T-cell (primary cell): ENCODE data around the gene ANKRD28. TPM values are rescaled to one million over a fixed set of nuclear protein-coding genes. Genes with fewer than 3 reads are reported as not detected.

ENCODE experiments used
- ATAC-seq, 4 experiments: fragments of 200-7000 bp in 3 of 4; fragments of 150-1000 bp in 1 of 4; cut with Tn5 transposase; replicated peaks in 1 of 4; 1 replicate in 3 of 4; 2 replicates in 1 of 4; pipeline ENCODE4 v1.10.0; 2021; ENCODE audit warnings: moderate library complexity in 3 of 4, mild to moderate bottlenecking in 2 of 4, moderate number of reproducible peaks in 1 of 4
- CTCF ChIA-PET, 2 donors: fragments of 300-600 bp; sonication (Branson Sonifier 250); formaldehyde crosslinking; loops; one replicate each; lab custom pipeline; 2022; ENCODE audit warnings: antibody characterized with exemption in 2 of 2; lab: Charles Lee
- POLR2A ChIA-PET, 2 donors: fragments of 300-600 bp; sonication (Branson Sonifier 250); formaldehyde crosslinking; loops; one replicate each; lab custom pipeline; 2022; ENCODE audit warnings: antibody characterized with exemption in 2 of 2; lab: Charles Lee
- DNase-seq, 35 experiments: peaks; one replicate each; pipeline versions ENCODE4 v3.0.0 to v3.0.0-alpha.2; 2013 to 2023
- H3K27ac ChIP-seq: one replicate; pipeline ENCODE4 v1.5.1; 2013; ENCODE audit warnings: low read length
- H3K27me3 ChIP-seq, 2 experiments: replicated peaks in 1 of 2; 1 replicate in 1 of 2; 2 replicates in 1 of 2; pipeline versions ENCODE4 v1.6.1 to v1.7.0; 2013; ENCODE audit warnings: low read length in 1 of 2, mixed read lengths in 1 of 2; ENCODE audit not compliant: control insufficient read depth in 2 of 2, insufficient read depth in 2 of 2; ENCODE audit errors: extremely low read depth in 1 of 2
- H3K36me3 ChIP-seq, 2 donors: 1 replicate in 1 of 2; 2 replicates in 1 of 2; pipeline versions ENCODE4 v1.6.1 to v1.7.0; 2013; ENCODE audit warnings: low read length in 1 of 2; ENCODE audit not compliant: control insufficient read depth in 2 of 2, insufficient read depth in 1 of 2; ENCODE audit errors: extremely low read depth in 1 of 2
- H3K4me1 ChIP-seq, 2 experiments: 1 replicate in 1 of 2; 2 replicates in 1 of 2; pipeline versions ENCODE4 v1.6.1 to v1.7.0; 2013; ENCODE audit warnings: low read length in 2 of 2, mixed read lengths in 1 of 2; ENCODE audit not compliant: insufficient read depth in 2 of 2, control insufficient read depth in 1 of 2; ENCODE audit errors: extremely low read depth in 1 of 2
- H3K4me3 ChIP-seq, 2 donors: 1 replicate in 1 of 2; 2 replicates in 1 of 2; pipeline versions ENCODE4 v1.5.1 to v1.7.0; 2013; ENCODE audit warnings: mild to moderate bottlenecking in 2 of 2, low read length in 1 of 2, moderate library complexity in 1 of 2; ENCODE audit not compliant: control insufficient read depth in 1 of 2; ENCODE audit errors: extremely low read depth in 1 of 2
- H3K9me3 ChIP-seq: 2 replicates; pipeline ENCODE4 v1.7.0; 2013
- H3K27ac Mint-ChIP-seq, 2 donors: one replicate each; pipeline ENCODE4 v1.8.0; 2020 to 2021; ENCODE audit warnings: mild to moderate bottlenecking in 2 of 2, mixed read lengths in 2 of 2
- H3K27me3 Mint-ChIP-seq, 2 donors: one replicate each; pipeline ENCODE4 v1.8.0; 2021 to 2022; ENCODE audit warnings: mixed read lengths in 2 of 2
- H3K36me3 Mint-ChIP-seq: one replicate; pipeline ENCODE4 v1.8.0; 2021; ENCODE audit warnings: mixed read lengths
- H3K4me1 Mint-ChIP-seq, 3 donors: one replicate each; pipeline ENCODE4 v1.8.0; 2020 to 2022; ENCODE audit warnings: mixed read lengths in 3 of 3, mild to moderate bottlenecking in 1 of 3
- H3K4me3 Mint-ChIP-seq, 3 donors: one replicate each; pipeline ENCODE4 v1.8.0; 2020 to 2022; ENCODE audit warnings: mild to moderate bottlenecking in 3 of 3, mixed read lengths in 3 of 3, moderate library complexity in 3 of 3
- H3K9me3 Mint-ChIP-seq, 3 donors: one replicate each; pipeline ENCODE4 v1.8.0; 2020 to 2022; ENCODE audit warnings: mixed read lengths in 3 of 3
- WGBS: methylation state at CpG from one replicate; pipeline ENCODE4 v1.1.5; 2013; ENCODE audit warnings: missing lambda C conversion rate; ENCODE audit not compliant: insufficient coverage; 5-methylcytosine and 5-hydroxymethylcytosine counted together
- total RNA-seq, 35 experiments: library from RNA in 6 of 35; stranded (reverse) in 6 of 35; fragments of 120-200 nt in 1 of 35; gene quantifications; one replicate each; pipeline versions ENCODE4 v1.2.1 to v1.2.4 and lab custom pipeline; 2013 to 2026

The ANKRD28 gene
- total RNA-seq, 5 donors from 2014 or later (not counting 1 experiment from before 2014, with no cell fraction given) = 30.1 to 67.6 (median 39.0) TPM

DNA sequence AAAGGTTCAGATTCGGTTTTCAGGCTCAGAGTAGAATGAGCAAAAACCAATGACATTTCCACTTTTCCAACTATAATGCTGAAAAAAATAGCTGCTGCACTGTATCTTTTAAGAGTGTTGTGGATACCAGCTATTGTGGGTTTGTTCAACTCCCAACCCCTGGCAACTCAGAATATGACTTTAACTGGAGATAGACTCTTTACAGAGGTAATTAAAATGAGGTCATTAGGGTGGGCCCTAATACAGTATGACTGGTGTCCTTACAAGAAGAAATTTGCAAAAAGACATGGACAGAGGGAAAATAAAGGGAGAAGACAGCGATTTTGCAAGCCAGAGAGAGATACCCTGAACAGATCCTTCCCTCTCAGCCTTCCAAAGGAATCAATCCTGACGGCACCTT, 39.5 kb downstream of the ANKRD28 start:
- no peak overlapping the region for H3K4me3 ChIP-seq
- no peak overlapping the region for H3K4me3 Mint-ChIP-seq
- ATAC-seq (no peak), DNase-seq (no peak)
- H3K27me3 Mint-ChIP-seq = no peaks in the 10 kb centered on the region
- no peak overlapping the region for H3K27ac ChIP-seq
- H3K27ac Mint-ChIP-seq = no peak overlapping the region
- no peaks in the 10 kb centered on the region for H3K4me1 ChIP-seq
- ChIA-PET POLR2A (no interaction called here), CTCF (interaction anchor here in 1 of 2 donors (1.1 kb wide), 1 partner anchor 39 kb away, joined by 4 read pairs; the partner anchor contains the start of gene ANKRD28)
- WGBS = no CpG with 5 or more reads among the region's 3 CpGs
- H3K9me3 Mint-ChIP-seq = no peaks in the 10 kb centered on the region
- H3K36me3 Mint-ChIP-seq = peaks cover 50% of the 10 kb centered on the region
- peaks cover 0 to 16% (median 2%) of the 10 kb centered on the region in 3 donors for H3K4me1 Mint-ChIP-seq
- no peaks in the 10 kb centered on the region for H3K36me3 ChIP-seq
- H3K9me3 ChIP-seq = no peaks in the 10 kb centered on the region
- H3K27me3 ChIP-seq = no peaks in the 10 kb centered on the region

DNA sequence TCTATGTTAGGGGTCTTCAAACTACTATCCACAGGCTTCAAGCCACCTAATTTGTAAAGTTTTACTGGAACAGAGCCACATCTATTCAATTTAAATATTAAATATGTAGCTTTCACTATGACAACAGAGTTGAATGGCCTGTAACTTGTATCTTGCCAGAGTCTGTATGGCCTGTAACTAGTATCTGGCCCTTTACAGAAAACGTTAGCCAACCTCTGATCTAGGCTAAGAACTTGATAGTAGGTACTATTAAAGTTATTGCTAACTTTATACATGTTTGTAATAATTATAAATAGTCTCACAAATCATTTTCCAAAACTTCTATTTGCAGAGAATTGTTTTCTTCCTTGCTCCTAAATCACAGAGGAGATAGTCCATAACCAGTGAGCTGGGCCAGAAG, 40.0 kb downstream of the ANKRD28 start:
- Mint-ChIP-seq H3K9me3 (no peaks in the 10 kb centered on the region), H3K4me1 (peaks cover 0 to 18% (median 2%) of the 10 kb centered on the region in 3 donors), H3K27ac (no peak overlapping the region), H3K27me3 (no peaks in the 10 kb centered on the region), H3K36me3 (peaks cover 52% of the 10 kb centered on the region), H3K4me3 (no peak overlapping the region)
- Histone ChIP-seq H3K36me3 (no peaks in the 10 kb centered on the region), H3K27me3 (no peaks in the 10 kb centered on the region), H3K4me1 (no peaks in the 10 kb centered on the region), H3K4me3 (no peak overlapping the region), H3K27ac (no peak overlapping the region), H3K9me3 (no peaks in the 10 kb centered on the region)
- ChIA-PET POLR2A (no interaction called here), CTCF (interaction anchor here in 1 of 2 donors (1.1 kb wide), 1 partner anchor 40 kb away, joined by 4 read pairs; the partner anchor contains the start of gene ANKRD28)
- DNase-seq = no peak
- WGBS = no CpG with 5 or more reads among the region's 1 CpG
- no peak for ATAC-seq

DNA sequence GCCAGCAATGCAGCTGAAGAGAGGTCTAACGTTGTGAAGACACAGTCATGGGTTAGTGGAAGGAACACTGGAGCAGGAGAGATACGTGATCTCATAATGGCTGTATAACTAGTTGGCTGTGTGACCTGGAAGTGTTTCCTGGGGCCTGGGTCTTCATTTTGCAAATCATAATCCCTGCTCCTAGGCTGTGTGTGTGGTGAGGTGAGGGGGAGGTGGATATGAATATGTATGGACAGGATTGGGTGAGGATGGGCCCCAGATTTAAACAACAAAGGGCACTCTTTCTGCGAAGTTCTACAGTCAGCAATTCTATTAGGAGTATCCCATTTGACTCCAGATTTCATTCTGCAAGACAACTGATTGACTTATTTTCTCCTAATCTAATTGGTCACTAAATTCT, 41.3 kb downstream of the ANKRD28 start:
- ChIA-PET CTCF (no interaction called here), POLR2A (no interaction called here)
- Mint-ChIP-seq H3K27ac (no peak overlapping the region), H3K4me3 (no peak overlapping the region), H3K27me3 (no peaks in the 10 kb centered on the region), H3K9me3 (no peaks in the 10 kb centered on the region), H3K4me1 (peaks cover 0 to 19% (median 2%) of the 10 kb centered on the region in 3 donors), H3K36me3 (peaks cover 50% of the 10 kb centered on the region)
- no peaks in the 10 kb centered on the region for H3K27me3 ChIP-seq
- 100% methylated on average over 1 of the region's 3 CpGs for WGBS
- H3K36me3 ChIP-seq = peaks cover 0 to 2% of the 10 kb centered on the region in 2 donors
- H3K9me3 ChIP-seq = no peaks in the 10 kb centered on the region
- H3K4me3 ChIP-seq = no peak overlapping the region
- DNase-seq (no peak), ATAC-seq (no peak)
- H3K4me1 ChIP-seq = no peaks in the 10 kb centered on the region
- H3K27ac ChIP-seq = no peak overlapping the region

DNA sequence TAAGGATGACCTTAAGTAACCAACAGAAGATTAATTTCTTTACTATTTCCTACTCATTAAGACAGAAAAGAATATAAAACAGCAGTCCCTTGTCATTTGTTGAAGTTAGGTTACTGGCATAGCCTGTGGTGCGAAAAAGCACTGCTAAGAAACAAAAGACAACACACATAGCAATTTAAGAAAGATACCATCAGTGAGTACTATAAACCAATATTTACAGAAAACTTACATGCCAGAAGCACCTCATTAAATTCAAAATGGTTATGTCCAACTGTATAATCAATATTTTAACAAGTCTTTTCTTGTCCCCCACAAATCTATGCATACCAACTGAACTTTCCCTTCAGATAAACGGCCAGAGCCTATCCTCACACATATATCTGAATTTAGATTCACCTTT, 42.0 kb downstream of the ANKRD28 start:
- H3K4me3 Mint-ChIP-seq = no peak overlapping the region
- peaks cover 0 to 19% (median 2%) of the 10 kb centered on the region in 3 donors for H3K4me1 Mint-ChIP-seq
- no peaks in the 10 kb centered on the region for H3K9me3 Mint-ChIP-seq

DNA sequence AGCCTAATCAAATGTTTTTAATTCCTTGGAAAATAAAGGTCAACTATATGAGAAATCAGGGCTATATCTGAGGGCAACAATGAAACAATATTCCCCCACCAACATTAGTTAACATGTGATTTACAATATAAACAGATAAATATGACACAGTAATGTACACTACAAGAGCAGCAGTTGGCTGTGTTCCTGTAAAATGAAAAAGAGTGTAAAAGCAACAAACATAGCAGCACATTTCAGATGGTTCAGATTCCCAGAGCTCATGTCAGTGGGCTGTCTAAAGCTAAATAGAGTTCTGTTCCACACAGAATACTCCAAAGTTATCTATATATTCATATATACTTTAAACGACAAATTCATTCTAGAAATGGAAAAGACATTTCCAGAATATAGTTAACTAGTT, 42.6 kb downstream of the ANKRD28 start:
- H3K27ac ChIP-seq = no peak overlapping the region
- no peaks in the 10 kb centered on the region for H3K4me1 ChIP-seq
- no peaks in the 10 kb centered on the region for H3K27me3 ChIP-seq
- H3K27ac Mint-ChIP-seq = no peak overlapping the region
- H3K27me3 Mint-ChIP-seq = no peaks in the 10 kb centered on the region
- H3K9me3 Mint-ChIP-seq = no peaks in the 10 kb centered on the region
- H3K36me3 Mint-ChIP-seq = peaks cover 45% of the 10 kb centered on the region
- H3K4me3 Mint-ChIP-seq = no peak overlapping the region
- peaks cover 0 to 10% of the 10 kb centered on the region in 2 donors for H3K36me3 ChIP-seq
- no peaks in the 10 kb centered on the region for H3K9me3 ChIP-seq
- DNase-seq (no peak), ATAC-seq (no peak)
- ChIA-PET POLR2A (interaction anchor here in 1 of 2 donors (0.6 kb wide), 1 partner anchor 42 kb away, joined by 3 read pairs; no protein-coding TSS in a partner anchor), CTCF (interaction anchor here in 1 of 2 donors (0.8 kb wide), 1 partner anchor 9 kb away, joined by 3 read pairs; no protein-coding TSS in a partner anchor)
- H3K4me3 ChIP-seq = no peak overlapping the region
- peaks cover 0 to 14% (median 2%) of the 10 kb centered on the region in 3 donors for H3K4me1 Mint-ChIP-seq
- WGBS = no CpG with 5 or more reads among the region's 1 CpG

More for the DNA sequence above, 42.0 kb downstream of the ANKRD28 start:
- ChIA-PET CTCF (no interaction called here), POLR2A (no interaction called here)
- Histone ChIP-seq H3K9me3 (no peaks in the 10 kb centered on the region), H3K4me1 (no peaks in the 10 kb centered on the region), H3K4me3 (no peak overlapping the region), H3K36me3 (peaks cover 0 to 5% of the 10 kb centered on the region in 2 donors), H3K27me3 (no peaks in the 10 kb centered on the region), H3K27ac (no peak overlapping the region)
- H3K36me3 Mint-ChIP-seq = peaks cover 50% of the 10 kb centered on the region
- 83% methylated on average over 1 of the region's 2 CpGs for WGBS
- DNase-seq = no peak
- no peak for ATAC-seq
- H3K27me3 Mint-ChIP-seq = no peaks in the 10 kb centered on the region
- H3K27ac Mint-ChIP-seq = no peak overlapping the region

DNA sequence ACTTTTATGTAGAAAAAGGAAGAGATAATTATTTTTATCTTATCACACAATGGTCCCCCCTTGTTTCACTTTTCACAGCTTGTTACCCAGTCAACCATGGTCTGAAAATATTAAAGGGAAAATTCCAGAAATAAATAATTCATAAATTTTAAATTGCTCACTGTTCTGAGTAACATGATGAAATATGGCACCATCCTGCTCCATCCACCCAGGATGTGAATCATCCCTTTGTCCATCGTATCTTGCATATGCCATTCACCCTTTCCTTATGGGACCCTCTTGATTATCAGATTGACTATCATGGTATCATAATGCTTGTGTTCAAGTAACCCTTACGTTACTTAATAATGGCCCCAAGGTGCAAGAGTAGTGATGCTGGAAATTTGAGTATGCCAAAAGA, 43.7 kb downstream of the ANKRD28 start:
- CTCF ChIA-PET = interaction anchor here in 1 of 2 donors (0.6 kb wide), 1 partner anchor 514 kb away, joined by 7 read pairs; no protein-coding TSS in a partner anchor
- peaks cover 5 to 11% (median 7%) of the 10 kb centered on the region in 3 donors for H3K4me1 Mint-ChIP-seq

More for the DNA sequence above, 43.7 kb downstream of the ANKRD28 start:
- Mint-ChIP-seq H3K4me3 (no peak overlapping the region), H3K27ac (no peak overlapping the region), H3K36me3 (peaks cover 44% of the 10 kb centered on the region), H3K9me3 (peaks cover 0 to 3% (median 0%) of the 10 kb centered on the region in 3 donors), H3K27me3 (no peaks in the 10 kb centered on the region)
- DNase-seq = no peak
- Histone ChIP-seq H3K9me3 (no peaks in the 10 kb centered on the region), H3K36me3 (peaks cover 0 to 10% of the 10 kb centered on the region in 2 donors), H3K27ac (no peak overlapping the region), H3K4me1 (no peaks in the 10 kb centered on the region), H3K27me3 (no peaks in the 10 kb centered on the region), H3K4me3 (no peak overlapping the region)
- ATAC-seq = no peak
- WGBS = no CpG with 5 or more reads among the region's 2 CpGs
- POLR2A ChIA-PET = no interaction called here
